Osteoblast (primary cell): ENCODE measurements around the gene ELAPOR2. TPM values are rescaled to one million over a fixed set of nuclear protein-coding genes. Genes with fewer than 3 reads are reported as not detected.
"Not testable (repeated sequence)": the region's sequence is repeated elsewhere in the genome, so short reads cannot be mapped to it uniquely, and the experiment has no call there.

Experiments
- DNase-seq: peaks from one replicate; pipeline ENCODE4 v3.0.0; 2011; ENCODE audit warnings: low spot score, mixed read lengths; ENCODE audit not compliant: insufficient read length; ENCODE audit errors: missing footprints
- H2AFZ ChIP-seq: 2 replicates; pipeline ENCODE4 v1.6.0; 2011; ENCODE audit warnings: mild to moderate bottlenecking, low read length
- H3K27ac ChIP-seq: 2 replicates; pipeline ENCODE4 v1.5.1; 2011; ENCODE audit warnings: mild to moderate bottlenecking, low read depth, low read length, moderate library complexity
- H3K27me3 ChIP-seq: 2 replicates; pipeline ENCODE4 v1.6.0; 2012; ENCODE audit warnings: mild to moderate bottlenecking, control low read depth, inconsistent platforms, low read length, moderate library complexity; ENCODE audit not compliant: insufficient read depth
- H3K36me3 ChIP-seq: 2 replicates; pipeline ENCODE4 v1.5.1; 2011; ENCODE audit warnings: mild to moderate bottlenecking, low read length, control low read depth, moderate library complexity; ENCODE audit not compliant: insufficient read depth
- H3K4me1 ChIP-seq: 2 replicates; pipeline ENCODE4 v1.5.1; 2011; ENCODE audit warnings: mild to moderate bottlenecking, low read length, control low read depth, moderate library complexity; ENCODE audit not compliant: insufficient read depth
- H3K4me2 ChIP-seq: 2 replicates; pipeline ENCODE4 v1.6.0; 2011; ENCODE audit warnings: mild to moderate bottlenecking, low read length; ENCODE audit not compliant: insufficient read depth
- H3K4me3 ChIP-seq: fragments of 200-600 bp; sonication (generic); 3 replicates; pipeline ENCODE4 v1.5.1; 2012; ENCODE audit warnings: mild to moderate bottlenecking, low read length, inconsistent platforms; ENCODE audit not compliant: insufficient read depth
- H3K79me2 ChIP-seq: 2 replicates; pipeline ENCODE4 v1.6.0; 2012; ENCODE audit warnings: mild to moderate bottlenecking, low read length, control low read depth, inconsistent platforms; ENCODE audit not compliant: insufficient read depth
- H3K9me3 ChIP-seq: 2 replicates; pipeline ENCODE4 v1.5.1; 2011; ENCODE audit warnings: low read depth, low read length, control low read depth
- H4K20me1 ChIP-seq: 2 replicates; pipeline ENCODE4 v1.6.0; 2012; ENCODE audit warnings: mild to moderate bottlenecking, low read length, control low read depth; ENCODE audit not compliant: insufficient read depth
- total RNA-seq: library from RNA; depleted of rRNA; stranded (reverse); fragments of >200 nt; gene quantifications from 2 replicates; pipeline ENCODE4 v1.2.3, GENCODE V29; 2012
- TF ChIP-seq, protein P1 (sequence below): IDR thresholded peaks from 2 replicates; pipeline ENCODE4 v1.5.1; 2011; ENCODE audit warnings: mild to moderate bottlenecking, low read depth, low read length, moderate library complexity; ENCODE audit errors: extremely low read depth

Gene ELAPOR2
- total RNA-seq, 1 donor, result 4.0 TPM

DNA sequence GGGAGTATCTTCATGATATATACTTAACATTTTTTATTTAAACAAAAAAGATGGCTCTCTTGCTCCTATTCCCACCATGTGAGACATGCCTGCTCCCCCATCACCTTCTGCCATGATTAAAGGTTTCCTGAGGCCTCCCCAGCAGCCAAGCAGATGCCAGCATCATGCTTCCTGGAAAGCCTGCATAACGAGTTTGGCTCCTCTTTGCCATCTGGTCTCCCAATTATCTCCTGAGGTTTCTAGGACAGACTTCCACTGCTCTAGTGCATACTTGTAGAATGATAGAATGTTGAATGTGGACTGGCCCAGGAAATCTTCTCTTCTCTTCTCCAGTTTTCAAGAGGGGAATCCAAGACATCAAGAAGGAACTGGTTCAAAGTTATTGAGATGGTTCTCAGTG lies 45.9 kb upstream of the ELAPOR2 start:
- no peaks in the 10 kb centered on the region for H3K4me1 ChIP-seq
- H3K4me2 ChIP-seq, result no peak overlapping the region
- H4K20me1 ChIP-seq, result no peaks in the 10 kb centered on the region
- no peaks in the 10 kb centered on the region for H3K79me2 ChIP-seq
- H3K27ac ChIP-seq, result no peak overlapping the region
- no peak for DNase-seq
- TF ChIP-seq, protein P1, sequence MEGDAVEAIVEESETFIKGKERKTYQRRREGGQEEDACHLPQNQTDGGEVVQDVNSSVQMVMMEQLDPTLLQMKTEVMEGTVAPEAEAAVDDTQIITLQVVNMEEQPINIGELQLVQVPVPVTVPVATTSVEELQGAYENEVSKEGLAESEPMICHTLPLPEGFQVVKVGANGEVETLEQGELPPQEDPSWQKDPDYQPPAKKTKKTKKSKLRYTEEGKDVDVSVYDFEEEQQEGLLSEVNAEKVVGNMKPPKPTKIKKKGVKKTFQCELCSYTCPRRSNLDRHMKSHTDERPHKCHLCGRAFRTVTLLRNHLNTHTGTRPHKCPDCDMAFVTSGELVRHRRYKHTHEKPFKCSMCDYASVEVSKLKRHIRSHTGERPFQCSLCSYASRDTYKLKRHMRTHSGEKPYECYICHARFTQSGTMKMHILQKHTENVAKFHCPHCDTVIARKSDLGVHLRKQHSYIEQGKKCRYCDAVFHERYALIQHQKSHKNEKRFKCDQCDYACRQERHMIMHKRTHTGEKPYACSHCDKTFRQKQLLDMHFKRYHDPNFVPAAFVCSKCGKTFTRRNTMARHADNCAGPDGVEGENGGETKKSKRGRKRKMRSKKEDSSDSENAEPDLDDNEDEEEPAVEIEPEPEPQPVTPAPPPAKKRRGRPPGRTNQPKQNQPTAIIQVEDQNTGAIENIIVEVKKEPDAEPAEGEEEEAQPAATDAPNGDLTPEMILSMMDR, result no peak
- H3K27me3 ChIP-seq, result no peaks in the 10 kb centered on the region
- no peak overlapping the region for H2AFZ ChIP-seq
- H3K9me3 ChIP-seq, result no peaks in the 10 kb centered on the region
- H3K4me3 ChIP-seq, result no peak overlapping the region
- H3K36me3 ChIP-seq, result no peaks in the 10 kb centered on the region

DNA sequence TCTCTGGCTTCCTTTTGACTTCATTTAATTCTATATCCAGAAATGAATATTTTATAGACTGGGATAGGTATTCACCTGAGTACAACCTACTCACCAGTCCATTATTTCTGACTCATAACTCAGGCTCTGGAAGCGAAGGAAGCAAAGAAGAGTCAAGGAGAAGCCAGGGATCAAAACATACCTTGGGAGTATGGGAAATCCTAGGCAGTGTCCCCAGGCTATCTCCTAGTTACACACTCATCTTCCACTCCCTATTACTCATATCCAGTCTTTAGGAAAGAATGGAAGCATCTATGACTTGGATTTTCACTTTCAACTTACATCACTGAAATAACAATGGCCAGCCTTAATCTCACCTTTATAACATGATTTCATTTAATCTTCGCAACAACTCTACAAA lies 40.9 kb upstream of the ELAPOR2 start:
- no peaks in the 10 kb centered on the region for H3K4me1 ChIP-seq
- TF ChIP-seq, protein P1, result no peak
- no peak overlapping the region for H3K4me2 ChIP-seq
- no peak overlapping the region for H2AFZ ChIP-seq
- no peaks in the 10 kb centered on the region for H3K36me3 ChIP-seq
- no peak overlapping the region for H3K27ac ChIP-seq
- H4K20me1 ChIP-seq, result no peaks in the 10 kb centered on the region
- no peaks in the 10 kb centered on the region for H3K9me3 ChIP-seq
- H3K79me2 ChIP-seq, result no peaks in the 10 kb centered on the region
- no peaks in the 10 kb centered on the region for H3K27me3 ChIP-seq
- DNase-seq, result no peak
- H3K4me3 ChIP-seq, result no peak overlapping the region

DNA sequence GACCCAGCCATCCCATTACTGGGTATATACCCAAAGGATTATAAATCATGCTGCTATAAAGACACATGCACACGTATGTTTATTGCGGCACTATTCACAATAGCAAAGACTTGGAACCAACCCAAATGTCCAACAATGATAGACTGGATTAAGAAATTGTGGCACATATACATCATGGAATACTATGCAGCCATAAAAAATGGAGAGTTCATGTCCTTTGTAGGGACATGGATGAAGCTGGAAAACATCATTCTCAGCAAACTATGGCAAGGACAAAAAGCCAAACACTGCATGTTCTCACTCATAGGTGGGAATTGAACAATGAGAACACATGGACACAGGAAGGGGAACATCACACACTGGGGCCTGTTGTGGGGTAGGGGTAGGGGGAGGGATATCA lies 37.9 kb upstream of the ELAPOR2 start:
- not testable (repeated sequence) for H3K4me1 ChIP-seq, H3K36me3 ChIP-seq, H3K4me3 ChIP-seq, H3K79me2 ChIP-seq, H3K4me2 ChIP-seq, H4K20me1 ChIP-seq, H3K27me3 ChIP-seq, H3K9me3 ChIP-seq, DNase-seq, H3K27ac ChIP-seq, H2AFZ ChIP-seq

DNA sequence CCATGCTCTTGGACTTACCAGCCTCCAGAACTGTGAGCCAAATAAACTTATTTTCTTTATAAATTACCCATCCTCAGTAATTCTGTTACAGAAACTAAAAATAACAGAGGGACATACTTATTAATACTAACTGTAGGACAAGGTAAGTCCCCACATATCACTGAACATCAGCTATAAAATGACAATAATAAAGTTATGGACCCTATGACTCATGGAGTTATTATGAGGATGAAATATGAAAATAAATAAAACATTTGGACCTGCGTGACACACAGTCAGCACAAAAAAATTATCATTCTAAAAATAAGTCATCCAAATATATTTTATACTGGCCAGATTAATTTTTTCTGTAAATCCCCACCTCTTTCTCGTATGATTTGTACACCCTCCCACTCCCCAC lies 34.9 kb upstream of the ELAPOR2 start:
- Histone ChIP-seq H3K4me1 (no peaks in the 10 kb centered on the region), H4K20me1 (no peaks in the 10 kb centered on the region), H3K36me3 (no peaks in the 10 kb centered on the region), H3K79me2 (no peaks in the 10 kb centered on the region), H3K4me3 (no peak overlapping the region), H3K4me2 (no peak overlapping the region), H3K27ac (no peak overlapping the region), H3K9me3 (no peaks in the 10 kb centered on the region), H3K27me3 (no peaks in the 10 kb centered on the region), H2AFZ (no peak overlapping the region)
- no peak for DNase-seq
- TF ChIP-seq, protein P1, result no peak
